Progenitor cell of endocrine pancreas (in vitro differentiated cells): ENCODE data around the gene SMAP1. TPM values are rescaled to one million over a fixed set of nuclear protein-coding genes. Genes with fewer than 3 reads are reported as not detected.

Experiments used
- DNase-seq: peaks from one replicate; pipeline ENCODE4 v3.0.0; 2021; ENCODE audit warnings: low spot score; ENCODE audit not compliant: unreplicated experiment
- H3K27ac Mint-ChIP-seq: 2 replicates; pipeline ENCODE4 v1.8.0; 2021; ENCODE audit warnings: mild to moderate bottlenecking, moderate library complexity, mixed read lengths
- H3K27me3 Mint-ChIP-seq: 2 replicates; pipeline ENCODE4 v1.8.0; 2021; ENCODE audit warnings: mixed read lengths
- H3K36me3 Mint-ChIP-seq: 2 replicates; pipeline ENCODE4 v1.8.0; 2022; ENCODE audit warnings: mixed read lengths; ENCODE audit not compliant: insufficient read depth
- H3K4me1 Mint-ChIP-seq: 2 replicates; pipeline ENCODE4 v1.8.0; 2021; ENCODE audit warnings: low read depth, mixed read lengths
- H3K4me3 Mint-ChIP-seq: 2 replicates; pipeline ENCODE4 v1.8.0; 2021; ENCODE audit warnings: low read depth, mild to moderate bottlenecking, moderate library complexity, mixed read lengths
- H3K9me3 Mint-ChIP-seq: 2 replicates; pipeline ENCODE4 v1.8.0; 2021; ENCODE audit warnings: low read depth, mixed read lengths
- total RNA-seq: library from RNA; stranded (reverse); gene quantifications from 2 replicates; pipeline ENCODE4 v1.2.1, GENCODE V29; 2021
- TF ChIP-seq, protein P1 (sequence below): fragments of 200-600 bp; sonication (generic); IDR thresholded peaks from one replicate; pipeline ENCODE4 v1.5.0; 2021; ENCODE audit warnings: antibody characterized with exemption, mild to moderate bottlenecking; ENCODE audit not compliant: unreplicated experiment

Gene SMAP1
- total RNA-seq, 1 donor from 2014 or later, result 32.8 TPM

DNA sequence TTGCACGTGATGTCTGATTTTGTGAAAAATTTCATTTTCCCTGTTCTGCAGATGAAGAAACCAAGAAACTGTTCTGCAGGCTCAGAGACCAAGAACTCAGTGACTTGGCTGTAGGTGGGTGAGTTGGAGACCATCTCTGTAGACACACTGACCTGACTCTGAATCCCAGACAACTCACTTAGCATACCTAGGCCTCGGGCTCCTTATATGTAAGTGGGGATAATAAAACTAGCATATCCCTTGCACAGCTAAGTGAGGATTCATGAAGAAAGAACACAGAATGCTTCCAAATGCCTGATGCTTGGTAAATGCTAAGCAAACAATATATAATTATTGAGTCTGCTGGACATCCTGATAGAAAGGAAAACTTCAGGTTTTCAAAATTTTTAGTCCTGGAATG is 218.4 kb downstream of the SMAP1 start:
- DNase-seq, result no peak
- no peak overlapping the region for H3K27ac Mint-ChIP-seq
- H3K9me3 Mint-ChIP-seq, result no peaks in the 10 kb centered on the region
- no peak overlapping the region for H3K4me3 Mint-ChIP-seq
- H3K4me1 Mint-ChIP-seq, result no peaks in the 10 kb centered on the region
- peaks cover 9% of the 10 kb centered on the region for H3K27me3 Mint-ChIP-seq
- H3K36me3 Mint-ChIP-seq, result no peaks in the 10 kb centered on the region
- TF ChIP-seq, protein P1, sequence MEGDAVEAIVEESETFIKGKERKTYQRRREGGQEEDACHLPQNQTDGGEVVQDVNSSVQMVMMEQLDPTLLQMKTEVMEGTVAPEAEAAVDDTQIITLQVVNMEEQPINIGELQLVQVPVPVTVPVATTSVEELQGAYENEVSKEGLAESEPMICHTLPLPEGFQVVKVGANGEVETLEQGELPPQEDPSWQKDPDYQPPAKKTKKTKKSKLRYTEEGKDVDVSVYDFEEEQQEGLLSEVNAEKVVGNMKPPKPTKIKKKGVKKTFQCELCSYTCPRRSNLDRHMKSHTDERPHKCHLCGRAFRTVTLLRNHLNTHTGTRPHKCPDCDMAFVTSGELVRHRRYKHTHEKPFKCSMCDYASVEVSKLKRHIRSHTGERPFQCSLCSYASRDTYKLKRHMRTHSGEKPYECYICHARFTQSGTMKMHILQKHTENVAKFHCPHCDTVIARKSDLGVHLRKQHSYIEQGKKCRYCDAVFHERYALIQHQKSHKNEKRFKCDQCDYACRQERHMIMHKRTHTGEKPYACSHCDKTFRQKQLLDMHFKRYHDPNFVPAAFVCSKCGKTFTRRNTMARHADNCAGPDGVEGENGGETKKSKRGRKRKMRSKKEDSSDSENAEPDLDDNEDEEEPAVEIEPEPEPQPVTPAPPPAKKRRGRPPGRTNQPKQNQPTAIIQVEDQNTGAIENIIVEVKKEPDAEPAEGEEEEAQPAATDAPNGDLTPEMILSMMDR, result no peak

DNA sequence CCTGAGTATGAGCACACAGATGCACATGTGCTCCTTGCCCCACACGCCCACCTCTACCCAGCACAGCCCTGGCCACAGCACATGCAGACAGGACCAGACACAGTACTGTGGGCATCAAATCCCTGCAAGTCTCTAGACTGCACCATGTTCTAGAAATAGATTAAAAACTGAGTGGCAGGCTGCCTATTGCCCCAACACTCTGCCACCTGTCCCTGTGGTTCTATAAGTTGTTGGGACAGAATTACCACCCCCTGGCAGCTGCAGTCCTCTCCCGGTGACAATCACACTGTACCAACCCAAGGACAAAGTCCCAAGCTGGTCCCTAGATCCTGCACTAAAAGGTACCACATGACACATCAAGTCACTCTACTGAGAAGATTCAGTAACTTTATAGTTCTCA is 219.0 kb downstream of the SMAP1 start:
- TF ChIP-seq, protein P1, result no peak
- no peaks in the 10 kb centered on the region for H3K4me1 Mint-ChIP-seq
- H3K4me3 Mint-ChIP-seq, result no peak overlapping the region
- no peak overlapping the region for H3K27ac Mint-ChIP-seq
- no peak for DNase-seq
- no peaks in the 10 kb centered on the region for H3K36me3 Mint-ChIP-seq
- H3K27me3 Mint-ChIP-seq, result peaks cover 9% of the 10 kb centered on the region
- no peaks in the 10 kb centered on the region for H3K9me3 Mint-ChIP-seq

DNA sequence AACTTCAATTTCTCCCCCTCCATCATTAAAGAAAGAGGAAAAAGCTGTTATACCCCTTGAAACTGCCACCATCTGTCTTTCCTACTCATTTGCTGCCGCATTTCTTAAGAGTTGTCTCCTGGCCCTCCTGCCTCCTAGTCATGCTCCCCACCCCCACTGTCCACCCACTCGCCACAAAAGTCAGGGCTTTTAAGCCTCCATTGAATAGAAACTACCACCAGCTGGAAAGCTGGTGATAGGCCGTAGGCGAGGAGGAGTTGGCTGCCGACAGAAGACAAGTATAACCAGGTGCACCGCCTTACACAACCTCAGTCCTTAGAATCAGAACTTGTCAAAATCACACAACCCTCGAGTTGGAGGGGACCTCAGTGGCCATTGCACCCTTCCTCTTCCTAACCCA is 221.6 kb downstream of the SMAP1 start:
- DNase-seq, result no peak
- Mint-ChIP-seq H3K4me1 (no peaks in the 10 kb centered on the region), H3K9me3 (no peaks in the 10 kb centered on the region), H3K27me3 (peaks cover 9% of the 10 kb centered on the region), H3K36me3 (no peaks in the 10 kb centered on the region), H3K27ac (no peak overlapping the region), H3K4me3 (no peak overlapping the region)
- TF ChIP-seq, protein P1, result no peak

- H3K9me3 Mint-ChIP-seq, result no peaks in the 10 kb centered on the region
- no peaks in the 10 kb centered on the region for H3K36me3 Mint-ChIP-seq
- TF ChIP-seq, protein P1, result no peak
- no peak overlapping the region for H3K27ac Mint-ChIP-seq
- DNase-seq, result no peak
- no peaks in the 10 kb centered on the region for H3K27me3 Mint-ChIP-seq
- H3K4me3 Mint-ChIP-seq, result no peak overlapping the region
- peaks cover 2% of the 10 kb centered on the region for H3K4me1 Mint-ChIP-seq
Observed at GRCh38 chr6:70894001-70894400, 226.3 kb downstream of the SMAP1 start.

DNA sequence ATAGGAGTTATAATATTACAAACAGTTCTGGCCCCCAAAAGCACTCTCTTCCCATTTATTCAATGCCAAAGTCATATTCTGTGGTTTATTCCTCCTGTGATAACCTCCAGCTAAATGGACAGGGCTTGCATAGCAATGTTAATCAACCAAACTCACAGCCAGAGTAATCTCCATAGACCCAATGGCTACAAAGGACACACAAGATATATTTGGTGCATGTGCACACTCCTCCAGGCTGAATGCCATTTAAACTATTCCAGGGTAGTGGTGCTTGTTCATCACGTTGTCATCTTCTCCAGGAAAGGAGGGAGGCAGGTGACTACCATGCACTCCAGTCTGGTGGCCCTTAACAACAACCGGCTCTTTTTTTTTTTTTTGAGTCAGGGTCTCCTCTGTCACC is 232.4 kb downstream of the SMAP1 start:
- Mint-ChIP-seq H3K27ac (no peak overlapping the region), H3K4me3 (no peak overlapping the region), H3K36me3 (no peaks in the 10 kb centered on the region), H3K27me3 (no peaks in the 10 kb centered on the region), H3K9me3 (no peaks in the 10 kb centered on the region), H3K4me1 (peaks cover 2% of the 10 kb centered on the region)
- TF ChIP-seq, protein P1, result no peak
- no peak for DNase-seq
